Neutrophil (primary cell): ENCODE measurements around the gene ABCG5.

Source experiments
- H3K27ac ChIP-seq: fragments of 200-600 bp; sonication (generic); 2 replicates; pipeline ENCODE4 v1.5.1; 2016; ENCODE audit warnings: mild to moderate bottlenecking, moderate library complexity
- H3K27me3 ChIP-seq: fragments of 200-600 bp; sonication (generic); 2 replicates; pipeline ENCODE4 v1.6.0; 2016; ENCODE audit warnings: mild to moderate bottlenecking
- H3K36me3 ChIP-seq: fragments of 200-600 bp; sonication (generic); 2 replicates; pipeline ENCODE4 v1.5.1; 2017
- H3K4me1 ChIP-seq, 2 experiments: fragments of 200-600 bp in 1 of 2; sonication (generic) in 1 of 2; 1 replicate in 1 of 2; 2 replicates in 1 of 2; pipeline versions ENCODE4 v1.5.1 to v1.6.1; 2013 to 2016; ENCODE audit warnings: low read depth in 1 of 2, low read length in 1 of 2, mild to moderate bottlenecking in 1 of 2, moderate library complexity in 1 of 2; ENCODE audit not compliant: control insufficient read depth in 1 of 2, insufficient read depth in 1 of 2
- H3K4me3 ChIP-seq, 2 experiments: fragments of 200-600 bp in 1 of 2; sonication (generic) in 1 of 2; 1 replicate in 1 of 2; 2 replicates in 1 of 2; pipeline ENCODE4 v1.5.1; 2013 to 2016; ENCODE audit warnings: low read depth in 1 of 2, low read length in 1 of 2, mild to moderate bottlenecking in 1 of 2, moderate library complexity in 1 of 2
- H3K9me3 ChIP-seq: fragments of 200-600 bp; sonication (generic); 2 replicates; pipeline ENCODE4 v1.5.1; 2016
- CTCF ChIP-seq: fragments of 200-600 bp; sonication (generic); IDR thresholded peaks from 2 replicates; pipeline ENCODE4 v1.5.1; 2016; ENCODE audit warnings: antibody characterized with exemption

ABCG5 gene

GRCh38 chr2:43766006-43766405 is 72.6 kb downstream of the ABCG5 start:
- TF ChIP-seq CTCF = no peak
- Histone ChIP-seq H3K27ac (no peak overlapping the region), H3K4me3 (no peak overlapping the region), H3K9me3 (no peaks in the 10 kb centered on the region), H3K4me1 (peaks cover 3 to 4% of the 10 kb centered on the region in 2 experiments), H3K36me3 (no peaks in the 10 kb centered on the region), H3K27me3 (peaks cover 40% of the 10 kb centered on the region)

GRCh38 chr2:43764086-43764705 is 74.4 kb downstream of the ABCG5 start:
- TF ChIP-seq CTCF = no peak
- Histone ChIP-seq H3K4me1 (peaks cover 10 to 11% of the 10 kb centered on the region in 2 experiments), H3K4me3 (no peak overlapping the region)

GRCh38 chr2:43763091-43763490 is 75.5 kb downstream of the ABCG5 start:
- Histone ChIP-seq H3K27ac (no peak overlapping the region), H3K4me3 (no peak overlapping the region), H3K4me1 (peaks cover 10 to 11% of the 10 kb centered on the region in 2 experiments), H3K36me3 (no peaks in the 10 kb centered on the region), H3K9me3 (no peaks in the 10 kb centered on the region), H3K27me3 (peaks cover 29% of the 10 kb centered on the region)
- TF ChIP-seq CTCF = no peak

More at GRCh38 chr2:43764086-43764705, 74.4 kb downstream of the ABCG5 start:
- Histone ChIP-seq H3K27me3 (peaks cover 35% of the 10 kb centered on the region), H3K36me3 (no peaks in the 10 kb centered on the region), H3K27ac (no peak overlapping the region), H3K9me3 (no peaks in the 10 kb centered on the region)
